Fibroblast of mammary gland (primary cell): Measurements from ENCODE around the gene CYP4B1.

Experiments
- DNase-seq: peaks from one replicate; pipeline ENCODE4 v3.0.0-alpha.2; 2010; ENCODE audit warnings: low read depth
- H3K4me3 ChIP-seq: 2 replicates; pipeline ENCODE4 v1.5.1; 2011; ENCODE audit warnings: low read depth, mild to moderate bottlenecking, low read length, moderate library complexity; ENCODE audit not compliant: control insufficient read depth
- CTCF ChIP-seq: conservative IDR thresholded peaks from 2 replicates; pipeline ENCODE4 v1.5.1; 2011; ENCODE audit warnings: low read depth, low read length, inconsistent platforms; ENCODE audit not compliant: control insufficient read depth, insufficient read depth

CYP4B1 gene

DNA sequence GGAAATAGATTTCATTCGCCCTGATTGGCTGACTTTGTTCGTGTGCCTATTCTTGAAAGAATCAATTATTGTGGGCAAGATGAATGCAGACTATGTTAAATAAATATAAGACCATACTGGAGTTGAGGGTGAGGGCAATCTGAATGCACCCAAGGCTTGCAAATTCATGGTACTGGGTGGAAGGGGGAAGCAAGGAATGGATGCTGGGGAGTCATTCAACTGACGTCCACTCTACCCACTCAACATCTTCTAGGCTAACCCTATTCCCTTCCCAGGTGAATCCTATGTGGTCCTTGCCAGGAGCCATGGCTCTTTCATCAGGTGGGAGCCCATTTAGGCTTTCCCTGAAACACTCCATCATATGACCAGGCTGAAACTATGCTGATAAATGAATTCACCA, 5.7 kb upstream of the CYP4B1 start:
- no peak overlapping the region for H3K4me3 ChIP-seq
- no peak for DNase-seq
- no peak for TF ChIP-seq CTCF

DNA sequence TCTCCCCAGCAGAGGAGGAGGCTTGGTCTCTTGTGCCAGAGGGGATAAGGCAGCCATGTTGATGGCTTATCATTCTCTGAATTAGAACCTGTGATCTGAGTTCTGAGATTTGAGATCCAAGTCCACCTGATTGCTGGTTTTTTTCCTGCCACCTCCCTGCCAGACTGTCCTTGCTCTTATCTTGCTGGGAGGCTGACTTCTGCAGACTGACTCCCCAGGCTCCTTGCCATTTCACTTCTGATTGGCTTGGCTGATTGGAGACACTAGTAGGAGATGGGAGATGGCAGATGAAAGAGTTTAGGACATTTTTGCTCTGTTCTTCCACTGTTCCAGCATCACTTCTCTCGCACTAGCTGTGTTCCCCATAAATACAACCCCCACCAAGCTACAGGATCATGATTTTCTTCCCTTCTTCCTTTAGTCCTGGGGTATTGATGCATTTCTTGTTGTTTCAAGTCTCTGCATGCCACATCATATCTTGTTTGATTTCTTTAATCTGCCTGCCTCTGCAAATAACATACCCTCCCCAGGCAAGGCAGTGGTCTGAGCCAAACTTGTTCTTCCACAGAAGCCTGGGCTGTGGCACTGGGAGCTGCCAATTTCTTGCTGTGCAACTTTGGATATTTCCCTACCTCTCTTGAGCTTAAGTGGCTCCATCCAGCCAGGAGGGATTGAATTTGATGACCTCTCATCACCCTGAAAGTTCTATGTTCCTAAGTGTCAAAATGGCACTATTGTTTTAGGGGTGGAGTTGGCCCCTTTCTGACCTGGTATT, 963 bp upstream of the CYP4B1 start:
- no peak for DNase-seq
- TF ChIP-seq CTCF = no peak
- no peak overlapping the region for H3K4me3 ChIP-seq

- DNase-seq = no peak
- no peak for TF ChIP-seq CTCF
- H3K4me3 ChIP-seq = no peak overlapping the region
These were observed 1.9 kb downstream of the CYP4B1 start for GRCh38 chr1:46800742-46801141.

DNA sequence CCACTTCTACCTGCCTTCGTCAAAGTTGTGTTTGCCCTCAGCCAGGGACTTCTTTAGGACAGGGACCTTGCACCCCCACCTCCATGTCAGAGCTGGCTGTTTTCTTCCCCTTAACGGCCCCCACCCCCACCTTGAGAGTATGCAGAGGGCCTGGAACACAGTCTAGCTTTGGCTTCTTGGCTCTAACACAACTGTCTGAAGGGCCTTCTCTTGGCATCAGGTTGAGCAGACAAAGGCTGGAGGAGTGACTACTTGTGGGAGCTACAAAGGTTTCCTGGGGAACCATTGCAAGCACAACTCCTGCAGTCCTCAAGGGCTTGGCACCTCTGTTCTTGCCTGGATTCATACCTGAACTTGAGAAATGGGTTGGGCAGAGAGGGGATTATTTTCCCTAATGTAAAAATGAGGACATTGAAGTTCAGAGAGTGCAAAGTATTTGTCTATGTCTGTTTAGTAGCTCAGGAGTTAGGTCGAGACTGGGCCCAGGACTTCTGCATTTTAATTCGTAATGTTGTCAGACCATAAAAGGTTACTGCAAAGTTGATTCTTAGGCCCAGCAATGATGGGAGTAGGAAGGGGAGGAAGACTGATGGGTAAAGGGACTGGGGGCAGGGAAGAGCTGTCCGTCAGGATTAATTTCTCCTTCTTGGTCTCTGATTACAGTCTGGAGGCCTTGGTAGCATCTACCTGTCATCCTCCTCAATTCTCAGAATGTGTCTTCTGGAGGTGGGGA, 2.6 kb downstream of the CYP4B1 start:
- no peak for DNase-seq
- no peak overlapping the region for H3K4me3 ChIP-seq
- no peak for TF ChIP-seq CTCF

DNA sequence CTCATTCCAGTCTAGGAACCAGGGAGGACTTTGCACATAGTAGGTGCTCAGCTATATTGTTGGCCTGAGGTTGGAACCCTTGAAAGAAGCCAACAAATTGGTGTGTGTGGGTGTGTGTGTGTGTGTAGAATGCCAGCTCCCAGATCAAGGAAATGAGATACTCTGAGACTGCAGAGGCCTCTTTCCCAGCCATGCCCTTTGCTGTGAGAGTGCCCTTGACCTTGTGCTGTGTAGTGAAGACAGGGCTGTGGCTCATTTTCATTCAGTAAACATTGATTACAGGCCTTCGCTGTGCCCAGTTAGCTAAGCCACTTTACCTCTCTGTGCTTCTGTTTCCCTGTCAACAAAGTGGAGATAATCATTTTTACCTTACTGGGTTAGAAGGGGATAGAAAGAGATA, 3.2 kb downstream of the CYP4B1 start:
- TF ChIP-seq CTCF = no peak
- DNase-seq = no peak
- H3K4me3 ChIP-seq = no peak overlapping the region

DNA sequence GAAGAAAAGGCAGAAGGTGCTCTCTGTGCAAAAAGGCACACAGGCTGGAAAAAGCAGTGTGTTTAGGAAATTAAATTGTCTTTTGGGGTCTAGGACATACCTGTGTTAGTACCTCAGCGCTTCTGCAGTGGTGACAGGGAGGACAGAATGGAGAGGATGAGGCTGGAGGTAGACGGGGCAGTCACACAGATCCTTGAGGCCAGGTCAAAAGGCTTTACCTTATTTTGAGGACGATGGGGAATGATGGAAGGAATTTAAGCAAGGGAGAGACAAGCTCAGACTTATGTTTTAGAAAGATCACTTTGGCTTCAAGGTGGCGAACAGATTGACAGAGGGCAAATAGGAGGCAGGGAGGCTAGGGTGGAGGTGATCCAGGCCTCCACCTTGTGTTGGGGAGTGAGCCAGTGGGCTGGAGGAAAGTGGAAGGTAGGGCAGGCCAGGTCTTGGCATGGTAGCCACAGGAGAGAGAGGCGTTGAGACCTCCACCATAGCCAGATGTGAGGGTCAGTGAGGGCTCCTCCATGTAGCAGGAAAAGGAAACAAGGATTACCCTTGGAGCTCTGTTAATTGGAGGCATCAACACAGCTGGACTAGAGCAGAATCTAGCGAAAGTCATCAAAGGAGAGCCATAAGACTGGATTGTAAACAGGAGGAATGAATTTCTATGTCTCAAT, 4.2 kb downstream of the CYP4B1 start:
- no peak overlapping the region for H3K4me3 ChIP-seq
- DNase-seq = no peak
- no peak for TF ChIP-seq CTCF
